Vagina (tissue), 2 donors: ENCODE data around the gene SPAG4. TPM values are rescaled to one million over a fixed set of nuclear protein-coding genes. Genes with fewer than 3 reads are reported as not detected.
A peak's percentile ranks its signal among the peaks of the same experiment; 100 is the strongest.

Source experiments
- DNase-seq, 2 donors: peaks; one replicate each; pipeline ENCODE4 v3.0.0-alpha.2; 2017; ENCODE audit errors: extremely low spot score in 2 of 2
- H3K27ac ChIP-seq: fragments of 200-600 bp; sonication (generic); one replicate; pipeline ENCODE4 v1.5.1; 2019
- H3K27me3 ChIP-seq: fragments of 200-600 bp; sonication (generic); one replicate; pipeline ENCODE4 v1.5.1; 2019
- H3K36me3 ChIP-seq, 2 donors: fragments of 200-600 bp; sonication (generic); one replicate each; pipeline ENCODE4 v1.5.1; 2017 to 2019
- H3K4me1 ChIP-seq: fragments of 200-600 bp; sonication (generic); one replicate; pipeline ENCODE4 v1.5.1; 2019
- H3K4me3 ChIP-seq, 2 donors: fragments of 200-600 bp; sonication (generic); 1 replicate in 1 of 2; 2 replicates in 1 of 2; pipeline ENCODE4 v1.5.1; 2016 to 2019
- H3K9me3 ChIP-seq: fragments of 200-600 bp; sonication (generic); one replicate; pipeline ENCODE4 v1.5.1; 2019
- CTCF ChIP-seq, 3 experiments: fragments of 450-650 bp in 2 of 3; fragments of 200-600 bp in 1 of 3; sonication (generic) in 1 of 3; IDR thresholded peaks; one replicate each; pipeline ENCODE4 v1.5.1; 2017 to 2019; ENCODE audit warnings: antibody characterized with exemption in 3 of 3, mild to moderate bottlenecking in 2 of 3, moderate library complexity in 2 of 3
- POLR2A ChIP-seq, 2 donors: fragments of 450-650 bp; IDR thresholded peaks; one replicate each; pipeline ENCODE4 v1.6.1; 2017; ENCODE audit warnings: antibody characterized with exemption in 2 of 2, mild to moderate bottlenecking in 2 of 2, moderate library complexity in 2 of 2
- POLR2AphosphoS5 ChIP-seq, 2 donors: sonication (generic); formaldehyde crosslinking; IDR thresholded peaks; one replicate each; pipeline ENCODE4 v1.9.0; 2017; ENCODE audit warnings: antibody characterized with exemption in 2 of 2, mild to moderate bottlenecking in 2 of 2, low read depth in 1 of 2; ENCODE audit not compliant: insufficient read depth in 1 of 2
- intact Hi-C: fragments of 100-400 bp; cut with DNase I; formaldehyde crosslinking; loops from one replicate; pipeline ENCODE4 v1.15.1; 2023
- small RNA-seq: library from RNA; depleted of rRNA; stranded (forward); fragments of <200 nt; gene quantifications from one replicate; pipeline ENCODE3, GENCODE V24; 2016
- total RNA-seq: library from RNA; depleted of rRNA; stranded (reverse); fragments of >200 nt; gene quantifications from one replicate; pipeline ENCODE4 v1.2.3, GENCODE V29; 2016

The SPAG4 gene
- total RNA-seq, 1 donor from 2014 or later, result 6.9 TPM

GRCh38 chr20:35665949-35666288, 50.3 kb downstream of the SPAG4 start:
- Histone ChIP-seq H3K36me3 (peaks cover 0 to 24% of the 10 kb centered on the region in 2 donors), H3K27me3 (no peaks in the 10 kb centered on the region), H3K9me3 (no peaks in the 10 kb centered on the region), H3K27ac (no peak overlapping the region), H3K4me3 (no peak overlapping the region), H3K4me1 (peaks cover 31% of the 10 kb centered on the region)
- no peak for TF ChIP-seq POLR2AphosphoS5 (IDR thresholded peaks at IDR 0.05; ENCODE audit: insufficient read depth in 1 of 2, low read depth in 1 of 2)
- no peak for TF ChIP-seq POLR2A (IDR thresholded peaks at IDR 0.05)
- no peak for TF ChIP-seq CTCF (IDR thresholded peaks at IDR 0.05)
- DNase-seq, result no peak
- intact Hi-C loops, result loop anchor here (5.0 kb wide), 1 partner anchor 49 kb away; the partner anchor contains the start of gene SPAG4

DNA sequence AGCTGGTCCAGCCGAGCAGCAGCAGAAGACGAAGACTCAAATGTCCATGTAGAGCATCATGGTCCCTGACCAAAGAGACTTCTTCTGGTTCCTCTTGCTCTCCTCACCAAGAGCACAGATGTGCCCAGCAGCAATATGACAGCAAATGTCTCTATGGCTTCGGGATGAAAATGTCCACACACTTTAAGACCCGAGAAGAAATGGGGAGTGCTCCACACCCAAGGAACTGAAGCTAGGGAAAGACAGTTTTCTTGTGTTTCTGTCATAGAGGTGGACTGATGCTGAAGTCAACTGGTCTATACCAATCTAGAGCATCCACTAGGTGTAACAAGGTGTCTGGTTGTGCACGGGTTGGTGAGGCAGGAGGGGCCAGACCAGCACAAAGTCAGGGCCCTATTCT, 53.6 kb downstream of the SPAG4 start:
- peak in 1 of 2 donors; percentile 70 for DNase-seq
- no peaks in the 10 kb centered on the region for H3K4me1 ChIP-seq
- no peak overlapping the region for H3K27ac ChIP-seq
- TF ChIP-seq POLR2A (IDR thresholded peaks at IDR 0.05), result no peak
- H3K36me3 ChIP-seq, result peaks cover 0 to 53% of the 10 kb centered on the region in 2 donors
- intact Hi-C loops, result loop anchor here (5.0 kb wide), 1 partner anchor 52 kb away; the partner anchor contains the start of gene SPAG4
- H3K4me3 ChIP-seq, result no peak overlapping the region
- no peaks in the 10 kb centered on the region for H3K27me3 ChIP-seq
- no peaks in the 10 kb centered on the region for H3K9me3 ChIP-seq

DNA sequence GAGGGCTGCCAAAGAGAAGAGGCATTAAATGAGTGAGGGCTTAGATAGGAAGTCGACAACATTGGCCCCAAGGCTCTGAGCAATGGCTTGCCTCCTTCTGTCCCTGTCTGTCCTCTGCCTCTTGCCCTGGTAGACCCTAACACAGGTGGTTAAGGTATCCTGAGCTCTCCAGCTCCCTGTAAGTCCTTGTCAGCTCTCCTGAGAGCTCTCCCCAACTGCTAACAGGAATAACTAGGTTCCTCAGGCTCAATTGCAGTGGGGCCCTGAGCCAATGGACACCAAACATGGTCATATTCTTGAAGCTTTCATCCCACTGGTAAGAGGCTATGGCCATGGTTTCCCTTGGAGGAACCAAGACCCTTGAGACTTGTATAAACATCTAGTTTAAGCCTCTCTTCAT, 54.1 kb downstream of the SPAG4 start:
- DNase-seq, result no peak
- Histone ChIP-seq H3K4me1 (no peaks in the 10 kb centered on the region), H3K4me3 (no peak overlapping the region), H3K27ac (no peak overlapping the region), H3K36me3 (peaks cover 0 to 58% of the 10 kb centered on the region in 2 donors), H3K9me3 (no peaks in the 10 kb centered on the region), H3K27me3 (no peaks in the 10 kb centered on the region)
- TF ChIP-seq POLR2AphosphoS5 (IDR thresholded peaks at IDR 0.05; ENCODE audit: insufficient read depth in 1 of 2, low read depth in 1 of 2) (no peak), POLR2A (IDR thresholded peaks at IDR 0.05) (no peak), CTCF (IDR thresholded peaks at IDR 0.05) (no peak)
- intact Hi-C loops, result loop anchor here (5.0 kb wide), 1 partner anchor 52 kb away; the partner anchor contains the start of gene SPAG4

Small RNAs within 50 kb of the gene (small RNA-seq; reads per million reads assigned to genes)
- gene RNU6-759P (not detected), gene RPL37P1 (not detected)

Other genes starting within 250 kb of the SPAG4 start
- gene UQCC1, start 203.9 kb upstream of the SPAG4 start, total RNA-seq, result 33.9 TPM
- 1.7 TPM for gene GDF5, start 177.6 kb upstream of the SPAG4 start, total RNA-seq
- gene CEP250, start 160.2 kb upstream of the SPAG4 start, total RNA-seq, result 10.1 TPM
- not detected for gene C20orf173, start 86.2 kb upstream of the SPAG4 start, total RNA-seq
- gene ERGIC3, start 73.8 kb upstream of the SPAG4 start, total RNA-seq, result 113 TPM
- gene CPNE1, start 49.1 kb downstream of the SPAG4 start, total RNA-seq, result 149 TPM
- gene RBM12, start 49.1 kb downstream of the SPAG4 start, total RNA-seq, result 26.8 TPM
- 15.2 TPM for gene NFS1, start 83.5 kb downstream of the SPAG4 start, total RNA-seq
- 248 TPM for gene ROMO1, start 83.6 kb downstream of the SPAG4 start, total RNA-seq
- gene RBM39, start 126.4 kb downstream of the SPAG4 start, total RNA-seq, result 370 TPM
- gene PHF20, start 156.2 kb downstream of the SPAG4 start, total RNA-seq, result 37.3 TPM